Uterus (tissue), 4 donors: Measurements from ENCODE around the gene EPB41L4A. TPM values are rescaled to one million over a fixed set of nuclear protein-coding genes. Genes with fewer than 3 reads are reported as not detected.

Experiments
- DNase-seq, 2 donors: peaks; one replicate each; pipeline ENCODE4 v3.0.0-alpha.2; 2019 to 2020
- H3K27ac ChIP-seq, 2 donors: fragments of 200-600 bp; sonication (generic); 1 replicate in 1 of 2; 2 replicates in 1 of 2; pipeline ENCODE4 v1.5.1; 2016 to 2018
- H3K27me3 ChIP-seq, 2 donors: fragments of 200-600 bp; sonication (generic); one replicate each; pipeline ENCODE4 v1.5.1; 2018 to 2019; ENCODE audit warnings: control low read depth in 1 of 2
- H3K36me3 ChIP-seq, 2 donors: fragments of 200-600 bp; sonication (generic); one replicate each; pipeline ENCODE4 v1.5.1; 2019; ENCODE audit warnings: control low read depth in 1 of 2
- H3K4me1 ChIP-seq, 2 donors: fragments of 200-600 bp; sonication (generic); one replicate each; pipeline ENCODE4 v1.5.1; 2018 to 2019; ENCODE audit warnings: control low read depth in 1 of 2
- H3K4me3 ChIP-seq, 2 donors: fragments of 200-600 bp; sonication (generic); 1 replicate in 1 of 2; 2 replicates in 1 of 2; pipeline ENCODE4 v1.5.1; 2018 to 2019; ENCODE audit warnings: mild to moderate bottlenecking in 1 of 2
- H3K9me3 ChIP-seq, 2 donors: fragments of 200-600 bp; sonication (generic); one replicate each; pipeline ENCODE4 v1.5.1; 2019; ENCODE audit warnings: control low read depth in 1 of 2
- POLR2A ChIP-seq, 2 donors: fragments of 450-650 bp; IDR thresholded peaks; one replicate each; pipeline ENCODE4 v1.6.1; 2016; ENCODE audit warnings: antibody characterized with exemption in 2 of 2, mild to moderate bottlenecking in 1 of 2, moderate library complexity in 1 of 2
- intact Hi-C: fragments of 100-400 bp; cut with DNase I; formaldehyde crosslinking; loops from one replicate; pipeline ENCODE4 v1.15.1; 2023; ENCODE audit warnings: low total_unique reads
- total RNA-seq, 4 donors: library from RNA; depleted of rRNA in 3 of 4; stranded (reverse); fragments of >200 nt in 3 of 4; gene quantifications; one replicate each; pipeline versions ENCODE4 v1.1.0 to v1.2.4, GENCODE V29; 2014 to 2023
- TF ChIP-seq, protein P1 (sequence below), 4 experiments: fragments of 200-600 bp in 2 of 4; fragments of 450-650 bp in 2 of 4; sonication (generic) in 2 of 4; IDR thresholded peaks; one replicate each; pipeline ENCODE4 v1.5.1; 2016 to 2019; ENCODE audit warnings: antibody characterized with exemption in 4 of 4, mild to moderate bottlenecking in 2 of 4, moderate library complexity in 1 of 4
- donor health status: DM: yes; HTN: yes; CAD: no.

The EPB41L4A gene
- total RNA-seq, 4 donors from 2014 or later, result 6.4 to 47.1 (median 15.1) TPM

DNA sequence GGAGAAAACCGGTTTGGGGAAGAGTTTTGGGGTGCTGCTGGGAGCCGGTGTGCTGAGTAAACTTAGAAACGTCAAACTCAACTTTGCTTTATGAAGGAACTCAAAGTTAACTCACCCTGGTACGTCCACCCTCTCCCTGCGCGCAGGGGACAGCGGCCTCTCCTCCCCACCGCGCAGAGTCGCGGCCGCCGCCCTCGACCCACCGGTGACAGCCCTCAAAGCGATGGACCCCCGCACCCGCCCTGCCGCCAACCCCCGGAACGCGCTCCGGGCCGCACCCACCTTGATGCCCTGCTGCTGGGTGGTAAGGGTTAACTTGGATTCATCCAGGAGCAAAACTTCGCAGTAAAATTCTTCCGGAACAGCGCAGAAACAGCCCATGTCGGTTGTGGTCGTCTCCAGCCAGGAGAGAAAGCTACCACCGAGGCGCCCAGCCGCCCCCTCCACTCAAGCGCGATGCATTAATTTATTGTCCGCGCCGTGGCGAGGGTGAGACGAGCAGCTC, 366 bp downstream of the EPB41L4A start:
- no peak for DNase-seq
- H3K36me3 ChIP-seq, result no peaks in the 10 kb centered on the region
- no peaks in the 10 kb centered on the region for H3K4me1 ChIP-seq
- intact Hi-C loops, result no loop called here
- no peak for TF ChIP-seq POLR2A (IDR thresholded peaks at IDR 0.05)
- TF ChIP-seq, protein P1, sequence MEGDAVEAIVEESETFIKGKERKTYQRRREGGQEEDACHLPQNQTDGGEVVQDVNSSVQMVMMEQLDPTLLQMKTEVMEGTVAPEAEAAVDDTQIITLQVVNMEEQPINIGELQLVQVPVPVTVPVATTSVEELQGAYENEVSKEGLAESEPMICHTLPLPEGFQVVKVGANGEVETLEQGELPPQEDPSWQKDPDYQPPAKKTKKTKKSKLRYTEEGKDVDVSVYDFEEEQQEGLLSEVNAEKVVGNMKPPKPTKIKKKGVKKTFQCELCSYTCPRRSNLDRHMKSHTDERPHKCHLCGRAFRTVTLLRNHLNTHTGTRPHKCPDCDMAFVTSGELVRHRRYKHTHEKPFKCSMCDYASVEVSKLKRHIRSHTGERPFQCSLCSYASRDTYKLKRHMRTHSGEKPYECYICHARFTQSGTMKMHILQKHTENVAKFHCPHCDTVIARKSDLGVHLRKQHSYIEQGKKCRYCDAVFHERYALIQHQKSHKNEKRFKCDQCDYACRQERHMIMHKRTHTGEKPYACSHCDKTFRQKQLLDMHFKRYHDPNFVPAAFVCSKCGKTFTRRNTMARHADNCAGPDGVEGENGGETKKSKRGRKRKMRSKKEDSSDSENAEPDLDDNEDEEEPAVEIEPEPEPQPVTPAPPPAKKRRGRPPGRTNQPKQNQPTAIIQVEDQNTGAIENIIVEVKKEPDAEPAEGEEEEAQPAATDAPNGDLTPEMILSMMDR (IDR thresholded peaks at IDR 0.05), result no peak
- H3K27ac ChIP-seq, result peak overlapping the region; percentile 58 to 72
- H3K4me3 ChIP-seq, result peak overlapping the region; percentile 57 to 75
- no peaks in the 10 kb centered on the region for H3K9me3 ChIP-seq
- no peaks in the 10 kb centered on the region for H3K27me3 ChIP-seq

GRCh38 chr5:112417931-112418658, 982 bp downstream of the EPB41L4A start:
- Histone ChIP-seq H3K9me3 (no peaks in the 10 kb centered on the region), H3K4me3 (peak overlapping the region; percentile 57 to 75), H3K4me1 (no peaks in the 10 kb centered on the region), H3K27me3 (no peaks in the 10 kb centered on the region), H3K27ac (peak overlapping the region; percentile 58 to 72), H3K36me3 (no peaks in the 10 kb centered on the region)
- intact Hi-C loops, result no loop called here
- DNase-seq, result peak; percentile 21 to 31
- peak in 1 of 2 donors; percentile 17 for TF ChIP-seq POLR2A (IDR thresholded peaks at IDR 0.05)
- TF ChIP-seq, protein P1 (IDR thresholded peaks at IDR 0.05), result no peak

DNA sequence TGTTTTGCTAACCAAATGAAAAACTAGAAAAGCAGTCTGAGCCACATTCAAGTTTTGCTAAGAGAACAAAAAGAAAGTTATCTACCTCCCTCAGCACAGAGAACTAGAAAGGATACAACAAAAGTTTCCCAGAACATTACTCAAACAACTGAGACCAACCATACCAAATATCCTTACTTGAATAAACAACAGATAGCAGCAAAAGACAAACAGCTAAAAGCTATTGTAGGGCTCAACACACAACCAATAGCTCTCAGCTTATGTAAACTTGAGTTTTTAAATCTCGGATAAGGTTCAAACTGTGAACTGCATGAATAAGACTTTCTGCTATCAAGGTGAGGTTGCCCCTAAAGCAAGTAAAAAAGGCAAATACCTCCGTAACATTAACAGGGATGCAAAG, 3.5 kb downstream of the EPB41L4A start:
- Histone ChIP-seq H3K4me3 (no peak overlapping the region), H3K36me3 (no peaks in the 10 kb centered on the region), H3K9me3 (no peaks in the 10 kb centered on the region), H3K27ac (no peak overlapping the region), H3K27me3 (no peaks in the 10 kb centered on the region), H3K4me1 (no peaks in the 10 kb centered on the region)
- no peak for TF ChIP-seq POLR2A (IDR thresholded peaks at IDR 0.05)
- intact Hi-C loops, result no loop called here
- DNase-seq, result no peak

GRCh38 chr5:112413611-112414010, 5.5 kb downstream of the EPB41L4A start:
- TF ChIP-seq POLR2A (IDR thresholded peaks at IDR 0.05), result no peak
- TF ChIP-seq, protein P1 (IDR thresholded peaks at IDR 0.05), result no peak
- no peaks in the 10 kb centered on the region for H3K9me3 ChIP-seq
- H3K27ac ChIP-seq, result no peak overlapping the region
- no peaks in the 10 kb centered on the region for H3K4me1 ChIP-seq
- no peaks in the 10 kb centered on the region for H3K36me3 ChIP-seq
- no peak for DNase-seq
- H3K27me3 ChIP-seq, result no peaks in the 10 kb centered on the region
- H3K4me3 ChIP-seq, result no peak overlapping the region
- intact Hi-C loops, result no loop called here

- DNase-seq, result no peak
- no peaks in the 10 kb centered on the region for H3K4me1 ChIP-seq
- no peaks in the 10 kb centered on the region for H3K9me3 ChIP-seq
- H3K4me3 ChIP-seq, result no peak overlapping the region
- no peak overlapping the region for H3K27ac ChIP-seq
- intact Hi-C loops, result no loop called here
- no peaks in the 10 kb centered on the region for H3K27me3 ChIP-seq
- no peaks in the 10 kb centered on the region for H3K36me3 ChIP-seq
- TF ChIP-seq POLR2A (IDR thresholded peaks at IDR 0.05), result no peak
- TF ChIP-seq, protein P1 (IDR thresholded peaks at IDR 0.05), result no peak
Measured at GRCh38 chr5:112412346-112412745, 6.7 kb downstream of the EPB41L4A start.
